ENCODE measurements around the gene PXDN. TPM values are rescaled to one million over a fixed set of nuclear protein-coding genes. Genes with fewer than 3 reads are reported as not detected.

The PXDN gene
- polyA plus RNA-seq, 3 donors from 2014 or later: 0.93 to 1.0 TPM; not detected in 1

DNA sequence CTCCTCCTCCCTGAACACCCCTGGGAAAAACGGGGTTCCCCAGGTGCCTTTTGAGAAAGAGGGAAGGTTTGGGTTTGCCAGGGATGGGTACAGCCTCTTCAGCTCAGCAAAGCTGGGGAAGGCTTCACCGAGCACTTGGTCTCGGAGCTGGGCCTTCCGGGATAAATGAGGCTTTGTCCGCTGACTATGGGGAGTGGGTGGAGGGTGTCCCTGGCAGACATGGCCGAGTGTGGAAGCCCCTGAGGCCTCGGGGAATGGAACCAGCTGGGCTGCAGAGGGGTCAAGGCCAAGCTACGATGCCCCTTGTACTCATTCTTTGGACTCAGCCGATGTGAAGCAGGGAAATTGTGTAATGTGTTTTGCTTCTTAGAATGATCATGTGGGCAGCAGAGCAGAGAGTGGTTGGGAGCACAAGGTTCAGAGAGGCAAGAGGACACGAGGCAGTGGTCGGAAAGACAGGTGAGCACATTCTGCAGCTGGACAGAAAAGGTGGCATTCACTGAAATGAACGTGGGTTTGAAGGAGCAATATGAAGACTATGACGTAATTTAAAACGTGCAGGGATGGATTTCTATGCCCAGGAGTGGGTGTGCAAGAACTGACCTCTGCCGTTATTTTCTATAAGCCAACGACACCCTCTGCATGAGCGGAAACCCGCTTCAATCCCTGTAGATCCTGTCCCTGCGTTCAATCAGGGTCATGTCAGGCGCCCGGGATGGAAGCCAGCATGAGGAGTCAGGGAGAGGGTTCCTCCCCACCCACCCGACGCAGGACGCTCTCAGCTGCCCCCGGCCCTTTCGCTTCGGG, 142.6 kb downstream of the PXDN start:
- Mint-ChIP-seq H3K4me3 (no peak overlapping the region), H3K4me1 (no peaks in the 10 kb centered on the region), H3K27me3 (ENCODE audit: low read depth in 3 of 3) (no peaks in the 10 kb centered on the region), H3K9me3 (no peaks in the 10 kb centered on the region), H3K36me3 (no peaks in the 10 kb centered on the region), H3K27ac (no peak overlapping the region)
- no peak for DNase-seq

DNA sequence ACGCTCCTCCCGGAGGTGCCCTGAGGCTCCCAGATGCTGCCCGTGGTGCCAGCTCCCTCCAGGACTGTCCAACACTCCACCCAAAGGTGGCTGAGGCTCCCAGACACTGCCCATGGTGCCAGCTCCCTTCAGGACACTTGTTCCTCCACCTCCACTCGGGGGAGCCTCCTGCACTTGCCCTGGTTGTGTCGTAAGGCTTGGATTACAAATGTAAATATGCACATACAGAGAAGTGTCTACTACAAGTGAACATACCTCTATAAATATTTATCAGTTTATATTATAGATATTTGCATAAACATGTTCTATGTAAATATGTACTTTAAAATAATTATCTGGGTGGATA, 143.3 kb downstream of the PXDN start:
- DNase-seq: no peak
- Mint-ChIP-seq H3K27me3 (ENCODE audit: low read depth in 3 of 3) (no peaks in the 10 kb centered on the region), H3K27ac (no peak overlapping the region), H3K4me3 (no peak overlapping the region), H3K9me3 (no peaks in the 10 kb centered on the region), H3K36me3 (no peaks in the 10 kb centered on the region), H3K4me1 (no peaks in the 10 kb centered on the region)

DNA sequence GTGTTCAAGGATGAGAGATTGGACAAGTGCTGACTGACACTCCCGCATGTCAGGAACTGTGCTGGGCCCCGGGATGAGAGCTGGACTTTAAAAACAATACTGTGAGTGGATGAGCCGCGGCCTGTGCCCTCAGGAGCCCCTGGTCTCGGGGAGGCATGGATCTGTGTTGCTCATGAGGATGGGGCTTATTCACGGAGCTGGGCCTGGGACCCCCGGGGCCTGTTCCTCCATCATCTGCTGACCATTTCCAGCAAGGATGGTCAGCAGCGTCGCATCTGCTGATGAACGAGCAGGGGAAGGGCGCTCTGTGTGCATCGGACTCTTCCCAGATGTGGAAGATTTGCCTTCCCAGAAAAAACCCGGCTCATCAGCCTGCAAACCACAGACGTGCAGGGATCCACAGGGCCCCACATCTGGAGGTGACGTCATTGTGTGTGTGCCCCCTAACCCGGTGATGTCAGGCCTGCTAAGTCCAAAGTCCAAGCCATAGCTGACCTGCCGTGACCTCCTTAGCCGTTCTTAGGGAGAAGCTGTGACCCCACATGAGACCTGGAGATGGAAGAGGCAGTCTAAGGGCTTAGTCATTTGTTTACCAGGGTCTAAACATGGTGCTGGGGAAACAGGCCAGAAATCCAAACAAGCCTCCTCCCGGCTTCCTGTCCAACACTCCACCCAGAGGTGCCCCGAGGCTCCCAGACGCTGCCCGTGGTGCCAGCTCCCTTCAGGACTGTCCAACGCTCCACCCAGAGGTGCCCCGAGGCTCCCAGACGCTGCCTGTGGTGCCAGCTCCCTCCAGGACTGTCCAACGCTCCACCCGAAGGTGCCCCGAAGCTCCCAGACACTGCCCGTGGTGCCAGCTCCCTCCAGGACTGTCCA, 143.9 kb downstream of the PXDN start:
- H3K4me1 Mint-ChIP-seq: no peaks in the 10 kb centered on the region
- H3K36me3 Mint-ChIP-seq: no peaks in the 10 kb centered on the region
- DNase-seq: no peak

DNA sequence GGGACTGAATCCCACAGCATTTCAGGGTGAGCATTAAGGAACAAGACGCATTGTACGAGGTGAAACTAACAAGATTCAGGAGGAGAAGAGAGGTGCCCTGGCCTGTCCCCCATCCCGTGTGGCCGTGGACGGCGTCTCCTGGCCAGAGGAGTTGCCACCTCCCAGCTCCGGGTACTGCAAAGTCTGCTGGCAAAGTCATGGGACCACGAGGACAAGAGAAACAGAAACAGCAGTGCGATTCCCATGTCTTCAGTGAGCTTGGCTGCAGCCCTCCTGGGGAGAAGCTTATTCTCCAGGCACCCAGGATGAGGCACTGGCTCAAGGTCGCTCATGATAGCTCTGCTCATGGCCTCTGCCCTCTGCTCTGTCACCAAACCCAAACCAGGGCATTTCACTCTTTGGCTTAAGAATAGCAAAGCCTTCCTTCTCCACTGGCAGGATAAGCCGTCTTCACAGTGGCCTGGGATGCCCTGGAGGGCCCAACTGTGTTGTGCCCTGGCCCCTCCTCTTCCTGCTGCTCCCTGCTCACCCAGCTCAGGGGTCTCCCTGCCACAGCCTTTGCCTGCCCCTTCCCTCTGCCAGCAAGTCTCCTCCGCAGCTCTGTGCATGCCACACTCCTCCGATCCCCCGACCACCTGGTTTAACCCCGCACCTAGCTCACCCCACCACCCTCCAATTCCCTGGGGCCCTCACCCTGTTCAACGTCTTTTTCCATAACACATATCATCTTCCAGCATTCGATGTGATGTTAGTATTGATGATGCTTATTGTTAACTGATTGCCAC, 144.8 kb downstream of the PXDN start:
- Mint-ChIP-seq H3K27ac (no peak overlapping the region), H3K27me3 (ENCODE audit: low read depth in 3 of 3) (no peaks in the 10 kb centered on the region), H3K4me3 (no peak overlapping the region), H3K9me3 (no peaks in the 10 kb centered on the region), H3K4me1 (no peaks in the 10 kb centered on the region), H3K36me3 (no peaks in the 10 kb centered on the region)
- no peak for DNase-seq

More for the DNA sequence above, 143.9 kb downstream of the PXDN start:
- Mint-ChIP-seq H3K27me3 (ENCODE audit: low read depth in 3 of 3) (no peaks in the 10 kb centered on the region), H3K4me3 (no peak overlapping the region), H3K27ac (no peak overlapping the region), H3K9me3 (no peaks in the 10 kb centered on the region)

DNA sequence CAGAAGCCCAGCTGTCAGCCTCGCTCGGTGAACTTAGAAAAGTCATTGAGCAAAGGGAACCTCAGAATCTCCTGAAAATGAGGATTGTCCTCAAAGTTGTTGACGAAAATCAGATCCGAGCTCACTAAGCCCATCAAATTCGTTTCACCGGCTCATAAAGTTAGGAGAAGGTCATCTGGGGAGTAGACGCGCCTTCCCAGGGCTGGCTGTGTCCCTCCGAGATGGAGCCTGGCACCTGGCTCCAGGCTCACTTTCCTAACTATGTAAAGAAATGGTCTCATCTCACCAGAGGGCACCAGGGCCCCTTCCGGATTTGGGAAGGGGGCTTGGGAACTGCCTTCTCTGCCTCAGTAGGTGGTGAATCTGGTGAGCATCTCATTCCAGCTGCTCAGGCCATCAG, 145.5 kb downstream of the PXDN start:
- Mint-ChIP-seq H3K27ac (no peak overlapping the region), H3K36me3 (no peaks in the 10 kb centered on the region), H3K4me3 (no peak overlapping the region), H3K9me3 (no peaks in the 10 kb centered on the region), H3K4me1 (no peaks in the 10 kb centered on the region), H3K27me3 (ENCODE audit: low read depth in 3 of 3) (no peaks in the 10 kb centered on the region)
- no peak for DNase-seq

DNA sequence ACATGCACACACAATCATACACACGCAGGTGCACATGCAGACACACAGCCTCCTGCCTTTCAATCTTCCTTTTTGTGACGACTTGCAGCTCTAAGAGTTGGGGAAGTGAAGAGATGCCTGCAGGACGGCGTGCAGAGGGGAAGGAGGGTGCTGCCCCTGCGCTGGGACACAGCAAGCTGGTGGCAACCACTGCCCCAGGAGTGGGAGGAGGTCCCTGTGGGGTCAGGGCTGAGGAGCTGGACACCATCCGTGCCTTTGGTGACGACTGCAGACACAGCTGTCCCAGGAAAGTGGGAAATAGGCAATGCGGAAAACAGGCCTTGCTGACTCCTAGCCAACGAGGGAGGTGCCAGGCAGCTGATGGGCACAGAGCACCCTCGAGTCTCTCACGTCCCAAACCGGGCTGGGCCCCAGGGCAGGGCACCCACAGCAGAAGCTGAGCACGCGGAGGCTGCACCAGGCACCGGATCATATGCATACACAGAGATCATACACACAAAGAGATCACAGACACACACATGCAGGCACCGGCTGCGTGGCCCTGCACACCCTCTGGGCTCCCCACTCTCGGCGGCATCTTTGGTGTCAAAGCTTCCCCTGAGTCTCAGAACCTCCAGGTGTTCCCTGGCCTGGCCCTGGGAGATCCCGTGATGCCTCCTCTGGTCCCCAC, 146.1 kb downstream of the PXDN start:
- no peak for DNase-seq
- Mint-ChIP-seq H3K4me1 (no peaks in the 10 kb centered on the region), H3K36me3 (no peaks in the 10 kb centered on the region), H3K4me3 (no peak overlapping the region), H3K27me3 (ENCODE audit: low read depth in 3 of 3) (peaks cover 0 to 1% (median 0%) of the 10 kb centered on the region in 3 donors), H3K27ac (no peak overlapping the region), H3K9me3 (no peaks in the 10 kb centered on the region)

DNA sequence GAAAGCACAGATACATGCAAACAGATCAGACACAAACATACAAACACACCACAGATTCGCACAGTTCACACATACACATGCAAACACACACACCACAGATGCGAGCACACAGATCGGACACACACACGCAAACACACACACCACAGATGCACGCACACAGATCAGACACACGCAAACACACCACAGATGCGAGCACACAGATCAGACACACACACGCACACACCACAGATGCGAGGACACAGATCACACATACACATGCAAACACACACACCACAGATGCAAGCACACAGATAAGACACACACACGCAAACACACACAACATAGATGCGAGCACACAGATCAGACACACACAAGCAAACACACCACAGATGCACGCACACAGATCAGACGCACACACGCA, 149.0 kb downstream of the PXDN start:
- H3K27me3 Mint-ChIP-seq (ENCODE audit: low read depth in 3 of 3): peaks cover 0 to 3% (median 2%) of the 10 kb centered on the region in 3 donors
- no peaks in the 10 kb centered on the region for H3K4me1 Mint-ChIP-seq
- no peak for DNase-seq
- H3K4me3 Mint-ChIP-seq: no peak overlapping the region
- H3K36me3 Mint-ChIP-seq: no peaks in the 10 kb centered on the region
- H3K9me3 Mint-ChIP-seq: no peaks in the 10 kb centered on the region
- H3K27ac Mint-ChIP-seq: no peak overlapping the region

DNA sequence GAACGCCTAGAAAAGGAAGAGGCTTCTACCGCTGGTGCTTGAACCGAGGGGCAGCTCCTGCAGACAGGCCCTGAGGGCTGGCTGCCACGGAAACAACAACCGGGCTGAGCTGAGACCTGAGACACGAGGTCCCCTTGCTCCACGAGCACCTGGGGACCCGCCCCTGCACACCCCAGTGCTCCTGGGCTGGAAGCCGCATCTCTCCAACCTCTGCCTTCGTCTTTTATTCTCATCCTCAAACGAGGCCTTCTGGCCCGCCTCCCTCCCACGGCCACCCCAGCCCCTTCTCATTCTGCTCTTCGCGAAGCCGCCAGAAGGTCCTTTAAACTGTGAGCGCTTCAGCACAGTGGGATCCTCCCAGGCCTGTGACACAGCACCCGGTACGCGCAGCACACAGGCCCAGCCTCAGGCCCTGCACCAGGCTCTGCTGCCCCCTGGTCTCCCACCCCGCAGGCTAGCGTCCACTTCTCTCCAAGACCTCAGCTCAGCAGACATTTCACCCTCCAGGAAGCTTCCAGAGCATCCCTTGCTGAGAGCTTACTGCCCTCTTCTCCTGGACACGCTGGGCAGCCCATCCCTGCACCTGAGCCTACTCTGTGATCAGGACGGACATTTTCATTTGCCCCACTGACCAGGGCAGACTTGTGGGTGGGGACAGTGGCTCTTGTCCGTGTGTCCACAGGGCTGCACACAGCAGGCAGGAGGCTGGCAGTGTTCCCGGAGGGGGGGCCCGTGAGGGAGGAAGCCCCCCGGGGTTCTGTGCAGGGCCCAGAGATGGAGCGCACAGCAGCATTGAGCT, 149.7 kb downstream of the PXDN start:
- no peak overlapping the region for H3K27ac Mint-ChIP-seq
- H3K27me3 Mint-ChIP-seq (ENCODE audit: low read depth in 3 of 3): peaks cover 0 to 3% (median 2%) of the 10 kb centered on the region in 3 donors
- H3K9me3 Mint-ChIP-seq: no peaks in the 10 kb centered on the region
- no peaks in the 10 kb centered on the region for H3K36me3 Mint-ChIP-seq
- no peak for DNase-seq
- H3K4me3 Mint-ChIP-seq: no peak overlapping the region
- H3K4me1 Mint-ChIP-seq: no peaks in the 10 kb centered on the region

DNA sequence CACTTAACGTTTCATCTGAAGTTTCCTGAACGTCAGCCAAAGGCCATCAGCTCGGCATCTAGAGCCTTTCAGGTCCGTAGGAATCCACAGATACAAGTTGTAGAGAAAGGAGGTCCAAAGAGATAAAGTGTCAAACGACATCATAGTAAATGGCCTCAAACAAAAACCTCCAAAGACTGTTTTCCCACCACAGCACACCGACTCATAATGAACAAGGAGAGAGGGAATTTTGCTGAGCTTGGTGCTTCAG, 150.3 kb downstream of the PXDN start:
- peaks cover 0 to 3% (median 2%) of the 10 kb centered on the region in 3 donors for H3K27me3 Mint-ChIP-seq (ENCODE audit: low read depth in 3 of 3)
- H3K4me1 Mint-ChIP-seq: no peaks in the 10 kb centered on the region
- H3K36me3 Mint-ChIP-seq: no peaks in the 10 kb centered on the region
- H3K27ac Mint-ChIP-seq: no peak overlapping the region
- H3K4me3 Mint-ChIP-seq: no peak overlapping the region
- H3K9me3 Mint-ChIP-seq: no peaks in the 10 kb centered on the region
- no peak for DNase-seq

DNA sequence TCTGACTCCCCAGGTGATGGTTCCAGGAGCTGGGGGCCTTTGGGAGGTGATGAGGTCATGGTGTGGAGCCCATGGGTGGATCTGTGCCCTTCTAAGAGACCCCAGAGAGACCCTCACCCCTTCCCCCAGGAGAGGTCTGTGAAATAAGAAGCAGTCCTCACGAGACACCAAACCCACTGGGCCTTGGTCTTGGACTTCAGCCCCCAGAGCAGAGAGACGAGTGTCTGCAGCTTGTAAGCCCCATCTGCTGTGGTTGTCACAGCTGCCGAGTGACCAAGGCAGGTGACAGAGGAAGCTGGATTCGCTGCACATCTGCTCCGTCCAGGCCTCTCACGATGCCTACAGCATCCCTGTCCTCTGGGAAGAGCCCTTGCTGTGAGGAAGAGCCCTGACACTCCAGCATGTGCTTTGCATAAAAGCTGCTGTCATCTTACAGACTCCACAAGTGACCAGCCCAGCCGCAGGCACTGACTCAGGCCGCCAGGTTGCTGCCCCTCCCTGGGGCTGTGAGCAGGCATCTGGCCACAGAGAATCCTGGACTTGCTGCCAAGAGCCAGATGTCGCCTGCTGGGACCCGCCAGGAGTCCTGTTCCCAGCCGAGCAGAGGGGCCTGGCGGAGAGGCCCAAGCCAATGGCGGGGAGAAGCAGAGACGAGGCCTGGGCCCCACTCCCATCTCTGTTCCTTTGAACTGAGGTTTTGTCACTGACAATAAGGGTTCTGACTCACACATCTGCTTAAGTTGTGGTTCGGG, 150.8 kb downstream of the PXDN start:
- Mint-ChIP-seq H3K4me3 (no peak overlapping the region), H3K9me3 (no peaks in the 10 kb centered on the region), H3K27ac (no peak overlapping the region)

DNA sequence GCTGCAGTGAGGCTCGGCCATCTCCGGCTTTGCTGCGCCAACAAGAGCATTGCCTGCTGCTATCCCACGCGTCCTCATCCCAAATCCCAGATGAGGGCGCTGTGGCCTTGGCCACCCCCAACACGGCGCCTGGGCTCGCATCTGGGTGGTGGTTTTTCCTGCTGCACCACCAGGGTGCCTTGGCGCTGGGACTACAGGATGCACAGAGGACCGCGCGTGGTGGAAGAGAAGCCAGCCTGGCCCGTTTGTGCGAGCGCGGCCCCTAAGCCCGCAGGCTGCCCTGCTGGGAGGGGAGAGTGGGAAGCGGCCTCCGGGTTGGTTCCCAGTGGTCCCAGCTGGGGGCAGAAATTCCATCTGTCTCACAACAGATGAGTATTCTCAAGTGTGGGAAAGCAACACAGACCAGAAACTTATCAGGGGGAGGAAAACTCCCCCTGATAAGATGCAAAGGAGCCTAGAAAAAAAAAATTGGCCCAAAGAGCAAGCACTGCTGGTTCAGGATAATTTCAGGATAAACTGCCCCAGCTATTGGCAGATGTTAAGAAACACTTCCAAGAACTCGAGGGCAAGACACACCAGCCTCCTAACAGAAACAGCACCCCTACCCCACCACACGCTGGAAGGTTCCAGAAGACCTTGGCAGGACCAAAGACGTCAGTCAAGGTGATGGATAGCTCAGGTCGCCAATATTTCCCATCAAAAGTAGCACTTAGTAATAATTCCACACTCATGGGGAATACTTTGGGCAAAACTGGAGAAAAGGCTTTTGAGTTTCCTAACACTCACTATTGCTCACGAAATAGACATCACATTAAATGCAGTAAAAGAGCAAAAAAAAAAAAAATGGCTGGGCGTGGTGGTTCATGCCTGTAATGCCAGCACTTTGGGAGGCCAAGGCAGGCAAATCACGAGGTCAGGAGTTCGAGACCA, 152.1 kb downstream of the PXDN start:
- Mint-ChIP-seq H3K4me1 (no peaks in the 10 kb centered on the region), H3K27ac (no peak overlapping the region), H3K27me3 (ENCODE audit: low read depth in 3 of 3) (peaks cover 2 to 3% (median 3%) of the 10 kb centered on the region in 3 donors), H3K4me3 (no peak overlapping the region), H3K36me3 (no peaks in the 10 kb centered on the region), H3K9me3 (no peaks in the 10 kb centered on the region)
- no peak for DNase-seq

More for the DNA sequence above, 150.8 kb downstream of the PXDN start:
- H3K36me3 Mint-ChIP-seq: no peaks in the 10 kb centered on the region
- H3K27me3 Mint-ChIP-seq (ENCODE audit: low read depth in 3 of 3): peaks cover 0 to 3% (median 2%) of the 10 kb centered on the region in 3 donors
- no peak for DNase-seq
- H3K4me1 Mint-ChIP-seq: no peaks in the 10 kb centered on the region

DNA sequence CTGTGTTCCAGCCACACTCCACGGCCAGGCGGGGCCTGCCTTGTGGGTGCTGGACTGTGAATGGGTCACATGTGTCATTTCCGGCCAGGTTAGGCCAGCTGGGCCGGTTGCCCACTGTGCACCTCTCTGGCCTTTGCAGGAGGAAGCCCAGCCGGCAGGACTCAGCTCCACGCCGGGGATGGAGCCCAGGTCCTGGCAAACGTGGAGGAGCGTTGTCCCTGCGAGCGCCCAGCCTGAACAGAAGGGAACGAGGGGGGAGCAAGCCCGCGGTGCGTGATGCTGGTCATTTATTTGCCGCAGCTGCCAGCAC, 152.9 kb downstream of the PXDN start:
- no peak for DNase-seq
- Mint-ChIP-seq H3K27ac (no peak overlapping the region), H3K27me3 (ENCODE audit: low read depth in 3 of 3) (peaks cover 2 to 3% (median 3%) of the 10 kb centered on the region in 3 donors), H3K36me3 (no peaks in the 10 kb centered on the region), H3K4me3 (no peak overlapping the region), H3K9me3 (no peaks in the 10 kb centered on the region), H3K4me1 (no peaks in the 10 kb centered on the region)

Measured in immature natural killer cell (primary cell).